Measurements from ENCODE around the gene SDR42E1.

Gene SDR42E1

GRCh38 chr16:81995651-81996050 is 15.6 kb downstream of the SDR42E1 start:
- TF ChIP-seq SIN3A (IDR thresholded peaks at IDR 0.05; ENCODE audit: borderline replicate concordance, insufficient read depth, low read length): no peak
- TF ChIP-seq REST (IDR thresholded peaks at IDR 0.05; ENCODE audit: insufficient read depth in 1 of 2, low read depth in 2 of 2, low read length in 2 of 2): no peak
- TF ChIP-seq TAF1 (IDR thresholded peaks at IDR 0.05; ENCODE audit: borderline replicate concordance, insufficient read depth, low read length): no peak
- TF ChIP-seq FOXP2 (optimal IDR thresholded peaks at IDR 0.05; ENCODE audit: borderline replicate concordance, extremely low read depth, extremely low read length, insufficient read depth): no peak
- TF ChIP-seq POLR2AphosphoS5 (IDR thresholded peaks at IDR 0.05; ENCODE audit: low read depth, low read length): no peak

GRCh38 chr16:81994485-81994884 is 16.8 kb downstream of the SDR42E1 start:
- TF ChIP-seq POLR2AphosphoS5 (IDR thresholded peaks at IDR 0.05; ENCODE audit: low read depth, low read length) (no peak), SIN3A (IDR thresholded peaks at IDR 0.05; ENCODE audit: borderline replicate concordance, insufficient read depth, low read length) (no peak), TAF1 (IDR thresholded peaks at IDR 0.05; ENCODE audit: borderline replicate concordance, insufficient read depth, low read length) (no peak), REST (IDR thresholded peaks at IDR 0.05; ENCODE audit: insufficient read depth in 1 of 2, low read depth in 2 of 2, low read length in 2 of 2) (no peak), FOXP2 (optimal IDR thresholded peaks at IDR 0.05; ENCODE audit: borderline replicate concordance, extremely low read depth, extremely low read length, insufficient read depth) (no peak)

GRCh38 chr16:81992859-81993258 is 18.4 kb downstream of the SDR42E1 start:
- TF ChIP-seq FOXP2 (optimal IDR thresholded peaks at IDR 0.05; ENCODE audit: borderline replicate concordance, extremely low read depth, extremely low read length, insufficient read depth) (no peak), POLR2AphosphoS5 (IDR thresholded peaks at IDR 0.05; ENCODE audit: low read depth, low read length) (no peak), SIN3A (IDR thresholded peaks at IDR 0.05; ENCODE audit: borderline replicate concordance, insufficient read depth, low read length) (no peak), REST (IDR thresholded peaks at IDR 0.05; ENCODE audit: insufficient read depth in 1 of 2, low read depth in 2 of 2, low read length in 2 of 2) (no peak), TAF1 (IDR thresholded peaks at IDR 0.05; ENCODE audit: borderline replicate concordance, insufficient read depth, low read length) (no peak)

GRCh38 chr16:81987706-81988105 is 23.6 kb downstream of the SDR42E1 start:
- TF ChIP-seq FOXP2 (optimal IDR thresholded peaks at IDR 0.05; ENCODE audit: borderline replicate concordance, extremely low read depth, extremely low read length, insufficient read depth) (no peak), POLR2AphosphoS5 (IDR thresholded peaks at IDR 0.05; ENCODE audit: low read depth, low read length) (no peak), SIN3A (IDR thresholded peaks at IDR 0.05; ENCODE audit: borderline replicate concordance, insufficient read depth, low read length) (no peak), REST (IDR thresholded peaks at IDR 0.05; ENCODE audit: insufficient read depth in 1 of 2, low read depth in 2 of 2, low read length in 2 of 2) (no peak)

- TF ChIP-seq SIN3A (IDR thresholded peaks at IDR 0.05; ENCODE audit: borderline replicate concordance, insufficient read depth, low read length) (no peak), REST (IDR thresholded peaks at IDR 0.05; ENCODE audit: insufficient read depth in 1 of 2, low read depth in 2 of 2, low read length in 2 of 2) (no peak), TAF1 (IDR thresholded peaks at IDR 0.05; ENCODE audit: borderline replicate concordance, insufficient read depth, low read length) (no peak), FOXP2 (optimal IDR thresholded peaks at IDR 0.05; ENCODE audit: borderline replicate concordance, extremely low read depth, extremely low read length, insufficient read depth) (no peak), POLR2AphosphoS5 (IDR thresholded peaks at IDR 0.05; ENCODE audit: low read depth, low read length) (no peak)
Observed at GRCh38 chr16:81987121-81987520, 24.1 kb downstream of the SDR42E1 start.

Data from PFSK-1 (cell line).